Medulla oblongata (tissue), 1 donor: ENCODE measurements around the gene GPR137B.

ENCODE experiments used
- DNase-seq: peaks from one replicate; pipeline ENCODE4 v3.0.0-alpha.2; 2015; ENCODE audit errors: extremely low spot score

GPR137B gene

GRCh38 chr1:236114076-236114747 lies 28.1 kb upstream of the GPR137B start:
- no peak for DNase-seq

GRCh38 chr1:236117710-236118109 lies 24.6 kb upstream of the GPR137B start:
- DNase-seq: no peak

- no peak for DNase-seq
These were observed 22.3 kb upstream of the GPR137B start for GRCh38 chr1:236119943-236120484.

- no peak for DNase-seq
These were observed 21.6 kb upstream of the GPR137B start for GRCh38 chr1:236120721-236121153.

GRCh38 chr1:236122176-236122575 lies 20.2 kb upstream of the GPR137B start:
- DNase-seq: no peak

GRCh38 chr1:236123563-236123962 lies 18.8 kb upstream of the GPR137B start:
- DNase-seq: no peak

- DNase-seq: no peak
These were observed 17.4 kb upstream of the GPR137B start for GRCh38 chr1:236124965-236125364.

- no peak for DNase-seq
These were observed 15.3 kb upstream of the GPR137B start for GRCh38 chr1:236127045-236127444.

- DNase-seq: peak; percentile 33
These were observed 13.6 kb upstream of the GPR137B start for GRCh38 chr1:236128646-236129178.

GRCh38 chr1:236129306-236129705 lies 13.0 kb upstream of the GPR137B start:
- DNase-seq: peak; percentile 64

- DNase-seq: no peak
These were observed 12.0 kb upstream of the GPR137B start for GRCh38 chr1:236130372-236130771.

- DNase-seq: no peak
These were observed 10.4 kb upstream of the GPR137B start for GRCh38 chr1:236131916-236132315.

- DNase-seq: no peak
These were observed 9.8 kb upstream of the GPR137B start for GRCh38 chr1:236132420-236133046.

GRCh38 chr1:236133339-236133738 lies 9.0 kb upstream of the GPR137B start:
- no peak for DNase-seq

GRCh38 chr1:236133802-236134201 lies 8.5 kb upstream of the GPR137B start:
- no peak for DNase-seq

GRCh38 chr1:236137285-236137852 lies 5.0 kb upstream of the GPR137B start:
- DNase-seq: no peak

GRCh38 chr1:236139495-236139894 lies 2.8 kb upstream of the GPR137B start:
- no peak for DNase-seq

GRCh38 chr1:236140705-236141446 lies 1.5 kb upstream of the GPR137B start:
- no peak for DNase-seq

GRCh38 chr1:236141447-236142252 lies 689 bp upstream of the GPR137B start:
- peak; percentile 55 for DNase-seq

GRCh38 chr1:236143104-236143948 lies 987 bp downstream of the GPR137B start:
- DNase-seq: peak; percentile 36
